ENCODE data around the gene B3GAT1.
"Not testable (repeated sequence)": the region's sequence is repeated elsewhere in the genome, so short reads cannot be mapped to it uniquely, and the experiment has no call there.

B3GAT1 gene

DNA sequence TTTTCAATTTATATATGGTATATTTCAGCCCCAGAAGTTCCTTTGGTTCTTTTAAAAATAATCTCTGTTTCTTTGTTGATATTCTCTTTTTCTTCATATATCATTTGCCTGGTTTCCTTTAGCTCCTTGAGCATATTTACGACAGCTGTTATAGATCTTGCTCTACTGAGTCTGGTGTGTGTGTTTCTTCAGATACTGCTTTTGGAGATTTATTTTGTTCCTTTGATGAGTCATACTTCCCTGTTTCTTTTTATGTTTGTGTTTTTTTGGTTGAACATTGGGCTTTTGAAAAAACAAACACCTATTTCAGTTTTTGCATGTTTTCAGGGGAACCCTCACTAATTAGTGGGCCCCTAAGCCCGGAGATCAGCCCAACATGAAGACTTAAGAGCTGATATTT is 56.9 kb downstream of the B3GAT1 start:
- no peak for DNase-seq (ENCODE audit: low spot score)

DNA sequence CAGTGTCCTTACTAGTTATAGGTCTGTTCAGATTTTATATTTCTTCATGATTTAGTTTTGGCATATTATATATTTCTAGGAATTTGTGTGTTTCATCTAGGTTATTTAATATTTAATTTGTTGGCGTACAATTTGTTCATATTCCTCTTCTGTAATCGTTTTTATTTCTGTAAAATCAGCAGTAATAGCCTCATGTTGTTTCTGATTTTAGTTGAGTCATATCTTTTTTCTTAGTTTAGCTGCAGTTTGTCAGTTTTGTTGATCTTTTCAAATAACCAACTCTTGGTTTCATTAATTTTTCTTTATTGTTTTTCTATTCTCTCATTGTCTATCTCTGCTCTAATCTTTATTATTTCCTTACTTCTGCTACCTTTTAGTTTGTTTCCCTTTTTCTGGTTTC is 59.9 kb downstream of the B3GAT1 start:
- DNase-seq (ENCODE audit: low spot score) = no peak

DNA sequence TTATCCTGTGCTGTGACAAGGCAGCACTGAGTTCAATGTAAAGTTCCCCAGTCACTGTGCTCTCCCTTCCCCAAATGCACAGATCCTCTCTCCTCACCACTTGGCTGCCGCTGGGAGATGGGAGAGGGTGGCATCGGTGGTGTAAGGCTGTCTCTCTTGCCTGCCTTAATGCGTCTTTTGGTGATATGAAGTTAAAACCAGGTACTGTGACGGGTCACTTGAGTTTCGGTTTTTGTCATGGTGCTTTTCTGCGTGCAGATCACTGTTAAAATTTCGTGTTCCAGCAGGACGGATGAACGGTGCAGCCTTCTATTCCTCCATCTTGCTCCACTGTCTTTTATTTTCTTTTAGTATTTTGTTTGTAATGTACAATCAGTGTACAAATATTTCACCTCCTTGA is 61.7 kb downstream of the B3GAT1 start:
- DNase-seq (ENCODE audit: low spot score) = no peak

DNA sequence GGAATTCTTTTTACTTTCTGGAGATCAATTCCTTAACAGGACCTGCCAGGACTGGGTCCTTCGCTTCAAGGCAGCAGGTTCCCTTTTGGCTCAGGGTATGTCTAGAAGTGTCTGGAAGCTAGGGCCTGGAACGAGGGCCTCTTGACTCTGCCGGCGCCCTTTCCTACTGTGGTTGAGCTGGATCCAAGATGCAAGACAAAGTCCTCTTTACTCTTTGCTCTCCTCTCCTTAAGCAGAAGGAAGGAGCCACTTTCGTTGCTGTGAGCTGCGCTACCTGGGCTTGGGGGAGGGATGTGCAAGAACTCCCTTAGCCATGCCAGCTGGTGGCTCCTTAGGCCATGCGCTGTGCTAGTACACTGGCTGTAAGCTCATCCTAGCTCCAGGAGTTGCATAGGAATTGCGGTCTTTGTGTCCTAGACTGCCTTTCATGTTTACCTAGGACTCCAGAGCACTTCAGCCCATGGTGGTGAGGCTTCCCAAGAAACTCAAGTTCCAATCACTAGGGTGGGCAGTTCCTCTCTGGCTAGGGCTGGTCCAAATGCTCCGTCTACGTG is 62.2 kb downstream of the B3GAT1 start:
- no peak for DNase-seq (ENCODE audit: low spot score)

DNA sequence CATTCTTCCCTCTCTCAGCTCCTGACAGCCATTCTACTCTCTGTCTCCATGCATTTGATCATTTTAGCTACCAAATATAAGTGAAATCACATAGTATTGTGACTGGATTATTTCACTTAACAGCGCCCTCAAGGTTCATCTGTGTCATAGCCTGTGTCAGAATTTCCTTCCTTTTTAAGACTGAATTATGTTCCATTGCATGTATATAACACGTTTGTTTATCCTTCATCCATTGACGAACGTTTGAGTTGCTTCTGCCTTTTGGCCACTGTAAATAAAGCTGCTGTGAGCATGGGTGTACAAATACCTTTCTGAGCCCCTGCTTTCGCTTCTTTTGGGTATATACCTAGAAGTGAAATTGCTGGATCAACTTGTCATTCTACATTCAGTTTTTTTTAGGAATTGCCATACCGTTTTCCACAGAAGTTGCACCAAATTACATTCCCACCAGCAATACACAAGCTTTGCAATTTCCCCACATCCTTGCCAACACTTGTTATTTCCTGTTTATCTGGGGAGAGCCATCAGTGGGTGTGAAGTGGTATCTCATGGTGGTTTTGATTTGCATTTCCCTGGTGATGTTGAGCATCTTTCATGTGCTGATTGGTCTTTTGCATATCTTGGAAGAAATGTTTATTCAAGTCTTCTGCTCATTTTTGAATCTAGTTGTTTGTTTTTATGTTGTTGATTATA is 62.8 kb downstream of the B3GAT1 start:
- no peak for DNase-seq (ENCODE audit: low spot score)

DNA sequence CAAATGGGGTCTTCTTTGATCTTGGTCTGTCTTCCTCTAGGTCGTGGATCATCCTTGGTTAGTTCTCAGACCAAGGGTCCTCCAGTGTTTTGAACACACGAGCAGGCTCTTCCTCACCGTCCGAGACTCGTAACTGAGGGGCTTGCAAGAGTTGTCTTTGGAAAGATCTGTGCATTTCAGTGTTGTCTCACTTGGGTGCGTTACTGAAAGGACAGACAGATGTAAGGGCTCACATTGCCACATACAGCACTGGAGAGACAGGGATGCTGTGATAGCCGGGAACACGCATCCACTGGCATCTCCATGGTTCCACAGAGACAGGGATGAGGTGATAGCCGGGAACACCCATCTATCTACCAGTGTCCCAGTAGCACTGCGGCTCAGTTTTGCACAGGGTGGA is 64.6 kb downstream of the B3GAT1 start:
- DNase-seq (ENCODE audit: low spot score) = no peak

DNA sequence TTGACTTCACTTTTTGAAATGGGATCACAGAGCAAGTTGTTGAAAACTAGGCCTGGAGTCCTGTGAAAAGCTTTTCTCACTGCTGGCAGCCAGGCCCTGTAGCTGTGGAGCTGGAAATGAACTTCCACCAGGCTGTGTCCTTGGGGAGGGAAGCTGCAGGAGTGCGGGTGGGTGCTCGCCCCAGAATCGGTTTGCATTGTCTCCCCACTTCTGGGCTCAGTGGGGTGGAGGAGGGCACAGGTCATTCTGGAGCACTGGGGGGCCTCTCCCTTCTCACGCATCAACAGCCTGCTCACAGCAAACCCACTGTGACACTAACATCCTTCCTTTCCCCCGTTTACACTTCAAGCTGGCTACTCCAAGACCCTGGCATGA is 65.1 kb downstream of the B3GAT1 start:
- no peak for DNase-seq (ENCODE audit: low spot score)

DNA sequence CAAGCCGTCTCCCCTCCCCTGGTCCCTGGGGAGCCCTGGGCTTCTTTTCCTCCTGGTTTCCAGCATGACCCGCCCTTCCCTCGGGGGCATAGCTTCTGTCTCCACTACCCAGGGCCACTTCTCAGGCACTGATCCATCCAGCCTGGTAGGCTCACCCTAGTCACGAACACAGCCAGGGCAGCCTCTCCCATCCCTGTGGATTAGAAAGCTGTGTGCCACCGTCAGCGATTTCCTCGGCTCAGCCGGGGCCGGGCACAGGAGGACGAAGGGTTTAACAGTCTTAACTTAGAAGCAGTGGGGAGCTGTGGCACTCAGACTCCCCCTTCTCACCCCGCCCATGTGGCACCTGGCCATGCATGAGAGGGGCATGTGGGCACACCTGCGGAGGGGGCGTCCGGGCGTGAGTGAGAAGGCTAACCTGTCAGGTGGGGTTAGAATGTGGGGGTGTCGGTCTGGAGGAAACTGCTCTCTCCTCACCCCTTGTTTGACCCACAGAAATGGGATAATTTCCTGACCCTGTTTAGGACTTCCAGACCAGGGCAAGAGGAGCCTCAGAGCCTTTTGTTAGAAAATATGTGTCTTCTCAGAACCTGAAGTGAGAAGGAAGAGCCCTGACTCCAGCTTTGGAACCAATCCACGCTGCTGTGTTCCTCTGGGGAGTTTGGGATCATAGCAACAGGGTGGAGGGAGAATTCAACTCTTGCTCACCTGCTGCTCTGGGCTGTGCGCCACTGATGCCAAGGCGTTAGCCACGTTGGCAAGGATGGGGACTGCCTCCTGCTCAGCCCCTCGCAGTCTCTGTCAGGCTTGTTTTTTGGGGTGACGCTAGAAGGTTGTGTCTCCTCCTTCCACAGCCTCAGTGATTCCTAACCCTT is 65.7 kb downstream of the B3GAT1 start:
- DNase-seq (ENCODE audit: low spot score) = no peak

DNA sequence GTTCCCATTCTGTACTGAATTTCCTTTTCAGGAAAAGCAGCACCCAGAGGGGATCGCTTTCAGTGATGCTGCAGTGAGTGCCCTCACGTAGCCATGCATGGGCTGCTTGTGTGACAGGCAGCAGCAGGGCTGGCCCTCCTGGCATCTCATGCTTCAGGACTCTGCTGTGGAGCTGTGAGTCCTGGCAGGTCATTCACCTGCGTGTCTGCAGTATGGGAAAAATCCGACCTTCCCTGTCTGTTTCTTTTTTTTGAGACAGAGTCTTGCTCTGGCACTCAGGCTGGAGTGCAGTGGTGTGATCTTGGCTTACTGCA is 66.8 kb downstream of the B3GAT1 start:
- DNase-seq (ENCODE audit: low spot score) = no peak

DNA sequence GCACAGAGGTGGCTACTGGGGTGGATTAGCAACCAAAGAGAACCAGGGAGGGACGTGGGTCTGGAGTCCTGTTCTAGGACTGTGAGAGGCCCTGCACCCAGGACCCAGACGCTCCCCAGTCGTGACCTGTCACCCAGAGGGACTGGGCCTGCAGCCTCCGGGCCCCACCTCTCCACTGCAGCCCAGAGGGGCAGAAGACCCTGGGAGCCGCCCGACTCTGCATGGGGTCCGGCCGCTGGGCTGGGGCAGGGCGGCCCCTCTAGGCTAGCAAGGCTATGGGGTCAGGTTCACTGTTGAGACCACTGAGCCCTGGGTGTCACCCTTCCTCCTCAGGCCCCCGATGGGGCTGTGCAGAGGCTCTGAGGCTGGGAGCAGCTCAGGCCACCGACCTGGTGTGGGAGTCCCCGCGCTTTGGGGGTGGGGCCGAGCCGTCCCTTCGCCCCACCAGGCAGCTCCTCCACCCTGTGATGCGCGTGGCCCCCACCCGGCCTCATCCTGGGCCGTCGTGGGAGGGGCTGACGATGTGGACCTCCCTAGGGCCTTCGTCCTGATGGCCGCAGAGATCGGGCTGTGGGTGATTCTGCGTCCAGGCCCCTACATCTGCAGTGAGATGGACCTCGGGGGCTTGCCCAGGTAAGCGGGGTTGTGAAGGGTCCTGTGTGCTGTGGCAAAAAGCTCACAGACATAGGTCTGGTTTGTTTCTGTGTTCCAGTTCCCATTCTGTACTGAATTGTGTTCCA is 67.4 kb downstream of the B3GAT1 start:
- not testable (repeated sequence) for DNase-seq (ENCODE audit: low spot score)

DNA sequence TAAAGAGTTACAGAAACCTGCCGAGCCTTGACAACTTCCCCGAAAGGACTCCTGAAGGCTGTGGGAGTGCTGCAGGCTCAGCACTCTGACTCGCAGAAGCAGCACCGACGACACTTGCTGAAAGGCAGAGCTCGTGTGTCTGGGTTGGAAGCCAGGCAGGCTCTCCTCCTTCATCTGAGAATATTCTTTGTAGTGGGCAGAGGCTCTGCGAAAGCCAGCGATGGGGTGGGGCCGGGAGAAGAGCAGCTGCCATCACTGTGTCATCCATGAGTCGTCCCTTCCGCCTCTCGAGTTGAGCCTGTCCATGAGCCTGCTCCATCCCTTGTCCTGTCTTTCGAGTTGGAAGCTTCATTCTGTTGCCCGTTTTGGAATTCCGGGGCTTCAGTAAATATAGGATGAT is 68.4 kb downstream of the B3GAT1 start:
- DNase-seq (ENCODE audit: low spot score) = no peak

DNA sequence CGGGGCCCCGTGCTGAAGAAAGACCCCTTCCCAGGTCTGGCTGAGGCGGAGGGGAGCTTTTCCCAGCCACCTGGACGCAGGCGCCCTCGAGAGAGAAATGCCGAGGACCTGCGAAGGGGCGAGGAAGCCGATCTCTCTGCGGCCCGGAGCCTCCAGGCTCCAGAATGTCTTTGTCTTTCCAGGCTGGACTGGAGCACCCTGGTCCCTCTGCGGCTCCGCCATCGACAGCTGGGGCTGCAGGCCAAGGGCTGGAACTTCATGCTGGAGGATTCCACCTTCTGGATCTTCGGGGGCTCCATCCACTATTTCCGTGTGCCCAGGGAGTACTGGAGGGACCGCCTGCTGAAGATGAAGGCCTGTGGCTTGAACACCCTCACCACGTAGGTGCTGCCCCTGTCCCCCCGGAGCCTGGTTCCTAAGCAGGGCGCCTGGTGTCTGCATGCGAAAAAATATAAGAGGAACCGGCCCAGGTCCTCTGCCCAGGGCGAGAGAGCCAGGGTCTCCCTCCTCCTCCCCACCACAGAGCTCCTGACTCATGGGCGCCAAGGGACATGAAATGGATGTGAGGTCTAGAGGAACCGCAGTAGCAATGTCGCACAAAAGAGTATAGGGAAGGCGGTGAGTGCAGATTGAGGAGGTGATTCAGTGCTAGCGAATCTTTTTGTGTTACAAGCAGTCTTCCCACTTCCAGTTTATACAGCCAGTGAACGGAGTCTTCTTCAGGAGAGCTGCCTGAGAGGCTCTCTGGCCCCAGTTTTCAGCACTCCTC is 69.3 kb downstream of the B3GAT1 start:
- DNase-seq (ENCODE audit: low spot score) = peak; percentile 6

DNA sequence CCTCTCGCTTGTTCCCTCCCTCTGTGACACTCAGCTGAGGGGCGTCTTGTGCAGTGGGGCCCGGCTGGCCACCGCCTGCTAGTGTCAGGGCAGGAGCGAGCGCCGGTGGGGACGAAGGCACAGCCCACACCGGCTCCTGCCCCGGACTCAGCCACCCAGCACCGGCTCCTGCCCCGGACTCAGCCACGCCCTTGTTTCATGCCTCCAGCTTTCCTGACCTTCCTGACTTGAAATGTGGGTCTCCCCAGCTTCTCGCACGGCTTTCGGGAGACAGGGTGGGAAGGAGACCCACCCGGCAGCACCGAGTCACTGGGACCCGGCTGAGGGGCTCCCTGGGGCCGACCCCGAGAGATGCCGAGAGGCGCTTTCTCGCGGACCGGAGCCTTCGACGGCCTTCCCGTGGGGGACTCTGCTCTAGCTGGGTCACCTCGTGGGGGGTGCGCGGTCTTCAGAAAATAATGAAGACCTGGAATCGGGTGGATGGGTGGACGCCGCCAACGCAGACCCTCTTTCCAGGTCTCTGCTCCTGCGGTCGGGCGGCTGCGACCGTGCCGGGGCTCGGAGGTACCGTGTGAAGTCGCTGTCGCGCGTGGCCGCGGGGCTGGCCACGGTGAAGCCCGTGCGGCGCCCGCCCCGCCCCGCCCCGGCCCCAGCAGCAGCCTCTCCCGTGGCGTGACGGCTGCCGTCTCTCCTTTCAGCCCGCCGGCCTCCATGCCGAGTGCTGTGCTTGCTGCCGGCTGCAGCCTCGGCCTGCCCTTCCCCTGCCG is 70.1 kb downstream of the B3GAT1 start:
- DNase-seq (ENCODE audit: low spot score) = peak; percentile 27

DNA sequence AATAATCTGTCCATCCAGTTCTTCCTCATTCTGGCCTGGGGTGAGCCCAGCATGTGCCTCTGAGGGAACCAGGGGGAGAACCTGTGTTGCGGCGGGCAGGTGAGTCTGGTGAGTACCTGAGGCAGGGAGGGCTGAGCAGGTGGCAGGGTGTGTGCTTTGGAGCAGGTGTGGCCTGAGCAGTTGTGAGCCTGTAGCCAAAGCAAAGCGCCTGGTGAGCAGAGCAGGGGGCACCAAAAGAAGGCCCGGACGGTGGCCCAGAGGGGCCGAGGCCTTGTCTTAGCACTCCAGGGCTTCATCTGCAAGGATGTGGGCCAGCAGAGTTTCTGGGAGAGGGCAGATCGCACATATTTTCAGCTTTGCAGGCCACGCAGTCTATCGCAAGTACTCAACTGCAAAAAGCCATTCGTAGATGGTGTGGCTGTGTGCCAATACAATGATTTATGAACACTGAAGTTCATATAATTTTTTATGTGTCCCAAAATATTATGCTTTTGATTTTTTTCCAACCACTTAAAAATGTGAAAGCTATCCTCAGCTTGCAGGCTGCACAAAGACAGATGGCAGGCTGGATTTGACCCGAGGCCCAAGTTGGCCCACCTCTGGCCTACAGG is 71.6 kb downstream of the B3GAT1 start:
- peak; percentile 3 for DNase-seq (ENCODE audit: low spot score)

DNA sequence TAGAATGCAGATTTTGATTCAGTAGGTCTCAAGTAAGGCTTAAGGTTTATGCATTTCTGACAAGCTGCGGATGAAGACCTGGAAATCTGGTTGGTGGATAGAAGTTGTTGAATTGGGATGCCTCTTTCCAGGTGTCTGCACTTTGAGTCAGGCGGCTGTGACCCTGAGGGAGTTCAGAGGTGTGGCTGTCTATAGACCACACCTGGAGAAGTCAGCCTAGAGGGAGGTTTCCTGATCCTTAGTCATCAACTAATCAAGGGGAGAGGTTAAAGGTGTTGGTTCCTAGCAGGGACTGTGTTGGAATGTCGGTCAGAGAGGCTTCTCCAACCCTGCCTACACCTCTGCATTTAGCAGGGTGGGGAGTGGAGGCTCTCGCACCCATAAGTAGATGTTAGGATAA is 72.3 kb downstream of the B3GAT1 start:
- no peak for DNase-seq (ENCODE audit: low spot score)

DNA sequence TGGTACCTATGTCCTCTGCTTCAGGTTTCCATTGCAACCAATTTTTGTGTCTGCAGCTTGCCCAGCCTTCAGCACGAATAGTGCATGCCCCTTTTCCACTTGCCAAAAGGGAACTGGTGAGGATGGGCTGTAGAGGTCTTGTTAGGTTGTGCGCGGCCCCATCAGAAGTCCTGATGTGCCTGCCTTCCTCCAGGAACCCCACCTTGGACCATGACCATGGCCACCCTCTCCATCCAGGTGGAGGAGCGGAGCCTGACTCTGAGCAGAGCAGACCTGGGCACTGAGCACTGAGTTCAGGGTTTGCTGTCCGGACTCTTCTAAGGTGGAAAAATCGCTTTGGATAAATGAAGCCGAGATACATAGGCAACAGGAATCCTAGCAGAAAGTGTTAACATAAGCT is 73.4 kb downstream of the B3GAT1 start:
- no peak for DNase-seq (ENCODE audit: low spot score)

DNA sequence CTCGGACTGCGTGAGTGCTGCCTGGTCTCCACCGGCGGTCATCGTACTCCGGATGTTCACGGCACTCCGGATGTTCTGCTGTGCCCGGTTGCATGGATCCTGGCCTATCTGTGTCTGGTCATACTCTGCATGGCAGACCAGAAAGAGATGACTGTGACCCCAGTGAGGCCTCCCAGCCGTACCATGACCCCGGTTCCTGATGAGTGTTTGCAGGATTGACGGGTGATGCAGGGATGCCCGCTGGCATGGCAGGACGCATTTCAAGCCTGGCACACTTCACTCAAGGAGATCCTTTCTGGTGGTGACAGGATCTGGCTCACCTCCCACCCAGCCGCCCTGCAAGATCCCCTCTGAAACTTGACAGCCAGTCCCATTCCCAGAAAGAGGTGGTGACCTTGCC is 74.0 kb downstream of the B3GAT1 start:
- DNase-seq (ENCODE audit: low spot score) = no peak

DNA sequence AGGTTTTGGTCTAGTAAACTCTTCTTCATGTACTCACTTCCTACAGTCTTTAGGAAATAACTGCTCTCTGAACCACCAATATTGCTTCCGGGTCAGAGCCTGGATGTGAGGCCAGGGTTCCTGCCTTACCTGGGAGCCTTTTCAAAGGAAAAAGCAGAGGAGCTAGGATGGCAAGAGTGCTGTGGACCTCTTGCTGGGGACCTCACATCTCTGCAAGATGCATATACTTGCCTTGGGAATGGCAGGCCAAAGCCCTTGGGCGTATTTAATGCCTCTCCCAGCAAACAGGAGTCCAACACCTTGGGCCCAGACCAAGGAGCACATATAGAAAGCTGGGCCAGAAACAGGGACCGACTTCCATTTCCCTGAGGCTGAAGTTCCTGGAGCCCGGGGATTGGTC is 75.0 kb downstream of the B3GAT1 start:
- DNase-seq (ENCODE audit: low spot score) = no peak

DNA sequence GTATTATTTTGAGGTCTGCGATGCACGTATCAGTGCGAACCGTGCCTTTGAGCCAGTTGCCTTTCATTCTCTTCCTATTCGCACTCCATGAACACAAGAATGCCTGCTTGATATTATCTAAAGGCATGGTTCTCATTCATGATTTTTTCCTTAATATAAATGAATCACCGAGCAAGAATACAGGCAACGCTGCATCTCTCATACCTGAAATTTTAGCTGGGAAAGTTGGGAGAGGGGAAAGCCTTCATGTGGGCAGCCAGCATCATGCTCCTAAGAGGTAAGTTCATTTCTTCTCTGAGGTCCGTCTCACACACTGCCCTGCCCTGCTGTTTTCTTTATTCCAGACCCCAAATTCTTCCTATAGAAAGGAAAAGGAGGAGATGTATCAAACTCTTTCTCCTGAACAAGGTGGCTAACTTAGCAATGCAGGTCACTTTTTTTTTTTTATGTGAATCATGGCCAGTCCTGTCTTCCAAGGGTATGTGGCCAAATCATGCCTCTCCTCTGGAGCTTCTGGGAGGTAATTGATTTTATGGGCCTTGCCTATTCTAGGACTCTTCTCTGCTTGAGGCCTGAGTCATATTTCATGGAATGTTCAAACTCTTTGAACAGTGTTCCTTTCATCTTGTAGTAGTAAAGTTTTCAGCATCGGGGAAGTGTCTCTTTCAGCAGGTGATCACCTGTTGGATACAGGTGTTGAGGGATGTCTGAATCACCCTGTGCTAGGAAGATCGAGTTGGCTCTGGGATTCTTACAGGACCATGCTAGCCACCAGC is 77.1 kb downstream of the B3GAT1 start:
- no peak for DNase-seq (ENCODE audit: low spot score)

DNA sequence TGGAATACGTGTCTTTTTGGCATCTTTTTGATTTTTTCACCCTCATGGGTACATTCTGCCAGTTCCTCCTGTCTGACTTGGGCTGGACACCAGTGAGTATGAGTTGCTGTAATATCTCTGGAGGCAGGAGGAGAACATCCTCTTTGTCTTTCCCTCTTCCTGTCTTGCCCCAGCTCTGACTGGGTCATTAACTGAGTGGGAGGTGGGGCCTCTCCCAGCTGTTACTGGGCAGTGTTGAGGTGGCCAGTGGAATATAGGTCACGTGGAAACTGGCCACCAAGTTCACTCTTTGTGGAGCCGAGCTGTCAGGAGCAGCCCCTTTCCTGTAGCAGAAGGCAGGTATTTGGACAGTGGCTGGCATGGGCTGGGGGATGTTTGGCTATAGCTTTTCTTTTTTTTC is 78.1 kb downstream of the B3GAT1 start:
- no peak for DNase-seq (ENCODE audit: low spot score)

Measured in iPS-NIHi11 (cell line).